Stimulated activated naive B cell treated with anti-CD40 and anti-IgM and Interleukin-4, amounts not matched to agents 10 μg/mL and 1 μg/mL and 100 μg/mL, for 72 hours (primary cell): Measurements from ENCODE around the gene PCDH15.

Experiments
- ATAC-seq, 2 donors: fragments of 150-1000 bp; cut with Tn5 transposase; replicated peaks; 2 replicates each; pipeline ENCODE4 v1.10.0; 2021; ENCODE audit warnings: moderate library complexity in 1 of 2
- DNase-seq: peaks from one replicate; pipeline ENCODE4 v3.0.0; 2021
- H3K27ac Mint-ChIP-seq: one replicate; pipeline ENCODE4 v1.8.0; 2022; ENCODE audit warnings: mild to moderate bottlenecking, mixed read lengths
- H3K27me3 Mint-ChIP-seq, 2 donors: one replicate each; pipeline ENCODE4 v1.8.0; 2022; ENCODE audit warnings: mixed read lengths in 2 of 2
- H3K36me3 Mint-ChIP-seq, 2 donors: one replicate each; pipeline ENCODE4 v1.8.0; 2022; ENCODE audit warnings: mixed read lengths in 2 of 2, mild to moderate bottlenecking in 1 of 2
- H3K4me1 Mint-ChIP-seq, 2 donors: one replicate each; pipeline ENCODE4 v1.8.0; 2022; ENCODE audit warnings: mixed read lengths in 2 of 2, mild to moderate bottlenecking in 1 of 2
- H3K4me3 Mint-ChIP-seq, 2 donors: one replicate each; pipeline ENCODE4 v1.8.0; 2022; ENCODE audit warnings: mild to moderate bottlenecking in 2 of 2, mixed read lengths in 2 of 2, moderate library complexity in 1 of 2
- H3K9me3 Mint-ChIP-seq, 2 donors: one replicate each; pipeline ENCODE4 v1.8.0; 2022; ENCODE audit warnings: mixed read lengths in 2 of 2, mild to moderate bottlenecking in 1 of 2

PCDH15 gene

DNA sequence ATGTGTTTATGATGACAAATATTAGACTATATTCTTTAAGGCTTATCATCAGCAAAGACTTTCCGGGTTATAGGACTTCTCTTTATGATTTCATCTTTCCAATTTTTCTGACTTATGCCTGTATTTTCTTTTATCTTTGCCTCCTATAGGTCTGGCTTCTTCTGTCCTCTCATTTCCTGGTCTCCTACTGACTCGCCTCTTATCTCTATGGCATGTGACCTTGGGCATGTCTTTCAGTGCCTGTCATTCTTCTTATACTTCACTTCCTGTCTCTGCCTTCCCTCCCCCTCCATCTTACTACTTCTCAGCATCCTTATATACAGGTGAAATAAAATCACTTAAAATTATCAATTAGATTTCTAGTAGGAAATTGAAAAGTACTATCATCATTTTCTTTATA, 42.2 kb downstream of the PCDH15 start:
- DNase-seq: no peak
- H3K9me3 Mint-ChIP-seq: peaks cover 0 to 1% of the 10 kb centered on the region in 2 donors
- no peaks in the 10 kb centered on the region for H3K36me3 Mint-ChIP-seq
- no peaks in the 10 kb centered on the region for H3K4me1 Mint-ChIP-seq
- H3K27me3 Mint-ChIP-seq: no peaks in the 10 kb centered on the region
- H3K27ac Mint-ChIP-seq: no peak overlapping the region
- no peak overlapping the region for H3K4me3 Mint-ChIP-seq
- ATAC-seq: no peak

DNA sequence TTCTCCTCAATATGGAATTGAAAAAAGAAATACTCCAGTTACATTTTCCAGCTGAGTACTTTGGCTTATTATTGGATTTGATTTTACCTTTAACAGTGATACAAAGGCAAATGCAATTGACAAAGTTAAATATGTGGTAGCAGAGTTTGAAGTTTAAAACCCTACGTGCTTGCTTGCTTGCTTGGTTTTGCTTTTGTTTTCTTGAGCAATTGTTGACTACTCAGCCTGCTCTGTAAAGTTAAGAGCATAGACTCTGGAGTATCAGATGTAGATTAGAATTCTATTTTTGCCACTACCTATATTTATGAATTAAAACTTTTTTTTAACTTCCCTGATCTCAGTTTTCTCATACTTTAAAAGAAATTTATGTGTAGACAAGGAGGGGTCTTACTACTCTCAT, 51.4 kb downstream of the PCDH15 start:
- H3K27me3 Mint-ChIP-seq: no peaks in the 10 kb centered on the region
- no peak overlapping the region for H3K4me3 Mint-ChIP-seq
- H3K4me1 Mint-ChIP-seq: no peaks in the 10 kb centered on the region
- no peaks in the 10 kb centered on the region for H3K36me3 Mint-ChIP-seq
- H3K27ac Mint-ChIP-seq: no peak overlapping the region
- ATAC-seq (no peak), DNase-seq (no peak)
- peaks cover 2 to 7% of the 10 kb centered on the region in 2 donors for H3K9me3 Mint-ChIP-seq

DNA sequence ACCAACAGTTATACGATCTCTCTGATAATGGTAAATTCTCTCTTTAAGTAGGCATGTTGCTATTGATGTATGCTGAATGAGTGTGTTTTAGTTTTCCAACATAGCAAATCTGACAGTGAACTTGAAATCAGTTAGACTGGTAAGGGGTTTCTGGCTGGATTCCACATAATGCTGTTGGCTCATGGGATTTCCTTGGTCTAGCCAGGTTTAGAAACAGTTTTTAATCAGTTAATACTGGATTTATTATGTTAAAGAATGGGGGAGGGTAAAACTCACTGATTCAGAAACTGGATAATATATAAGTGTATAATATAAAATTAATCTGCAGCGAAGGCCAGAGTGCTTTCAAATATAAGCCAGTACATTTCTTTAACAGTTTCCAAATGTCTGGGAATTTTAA, 55.6 kb downstream of the PCDH15 start:
- H3K27ac Mint-ChIP-seq: no peak overlapping the region
- ATAC-seq (no peak), DNase-seq (no peak)
- no peaks in the 10 kb centered on the region for H3K36me3 Mint-ChIP-seq
- no peaks in the 10 kb centered on the region for H3K4me1 Mint-ChIP-seq
- H3K27me3 Mint-ChIP-seq: no peaks in the 10 kb centered on the region
- peaks cover 4 to 8% of the 10 kb centered on the region in 2 donors for H3K9me3 Mint-ChIP-seq
- H3K4me3 Mint-ChIP-seq: no peak overlapping the region

DNA sequence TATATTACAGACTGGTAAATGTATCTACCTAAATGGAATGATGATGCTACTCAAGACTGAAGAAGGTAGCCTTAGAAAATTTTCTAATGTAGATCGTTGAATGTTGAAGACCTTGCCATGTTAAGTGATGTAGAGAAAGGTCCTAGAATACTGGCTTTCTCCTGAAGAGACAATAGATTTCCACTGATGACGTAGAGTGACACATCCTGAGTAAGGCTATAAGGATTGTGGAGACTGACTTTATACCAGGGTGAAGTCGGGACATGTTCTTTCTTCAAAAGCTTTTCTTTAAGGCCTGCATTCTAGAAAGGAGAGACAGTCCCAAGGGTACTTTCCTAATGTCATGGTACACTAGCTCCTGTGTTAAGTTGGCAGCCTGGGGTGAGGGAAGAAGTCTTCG, 58.6 kb downstream of the PCDH15 start:
- Mint-ChIP-seq H3K4me1 (no peaks in the 10 kb centered on the region), H3K4me3 (no peak overlapping the region), H3K36me3 (no peaks in the 10 kb centered on the region), H3K27ac (no peak overlapping the region), H3K27me3 (no peaks in the 10 kb centered on the region), H3K9me3 (peaks cover 4 to 12% of the 10 kb centered on the region in 2 donors)
- DNase-seq (no peak), ATAC-seq (no peak)

DNA sequence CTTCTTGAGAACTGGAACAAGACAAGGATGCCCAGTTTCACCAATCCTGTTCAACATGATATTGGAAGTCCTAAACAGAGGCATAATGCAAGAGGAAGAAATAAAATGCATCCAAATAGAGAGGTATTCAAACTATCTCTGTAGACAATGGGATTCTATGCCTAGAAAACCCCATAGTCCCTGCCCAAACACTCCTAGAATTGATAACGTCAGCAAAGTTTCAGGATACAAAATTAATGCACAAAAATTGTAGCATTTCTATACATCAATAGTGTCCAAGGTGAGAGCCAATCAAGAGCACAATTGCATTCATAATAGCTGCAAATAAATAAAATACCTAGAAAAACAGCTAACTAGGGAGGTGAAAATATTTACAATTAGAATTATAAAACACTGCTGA, 72.5 kb downstream of the PCDH15 start:
- peaks cover 0 to 4% of the 10 kb centered on the region in 2 donors for H3K9me3 Mint-ChIP-seq
- no peak overlapping the region for H3K27ac Mint-ChIP-seq
- no peak overlapping the region for H3K4me3 Mint-ChIP-seq
- ATAC-seq (no peak), DNase-seq (no peak)
- no peaks in the 10 kb centered on the region for H3K36me3 Mint-ChIP-seq
- no peaks in the 10 kb centered on the region for H3K27me3 Mint-ChIP-seq
- no peaks in the 10 kb centered on the region for H3K4me1 Mint-ChIP-seq

DNA sequence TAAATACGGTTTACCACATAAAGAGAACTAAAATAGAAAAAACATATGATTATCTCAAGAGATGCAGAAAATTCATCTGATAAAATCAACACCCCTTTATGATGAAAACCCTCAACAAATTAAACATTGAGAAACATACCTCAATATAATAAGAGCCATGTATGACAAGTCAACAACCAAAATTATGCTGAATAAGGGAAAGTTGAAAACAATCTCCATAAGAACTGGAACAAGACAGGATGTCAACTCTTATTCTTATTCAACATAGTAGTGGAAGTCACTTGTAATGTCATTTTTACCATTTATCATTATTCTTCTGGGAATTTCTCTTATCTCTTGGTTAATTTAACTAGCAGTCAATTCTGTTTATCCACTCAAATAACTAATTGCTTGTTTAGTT, 79.0 kb downstream of the PCDH15 start:
- no peaks in the 10 kb centered on the region for H3K36me3 Mint-ChIP-seq
- H3K9me3 Mint-ChIP-seq: peaks cover 3 to 6% of the 10 kb centered on the region in 2 donors
- no peak overlapping the region for H3K27ac Mint-ChIP-seq
- H3K4me1 Mint-ChIP-seq: no peaks in the 10 kb centered on the region
- DNase-seq (no peak), ATAC-seq (no peak)
- no peaks in the 10 kb centered on the region for H3K27me3 Mint-ChIP-seq
- no peak overlapping the region for H3K4me3 Mint-ChIP-seq

DNA sequence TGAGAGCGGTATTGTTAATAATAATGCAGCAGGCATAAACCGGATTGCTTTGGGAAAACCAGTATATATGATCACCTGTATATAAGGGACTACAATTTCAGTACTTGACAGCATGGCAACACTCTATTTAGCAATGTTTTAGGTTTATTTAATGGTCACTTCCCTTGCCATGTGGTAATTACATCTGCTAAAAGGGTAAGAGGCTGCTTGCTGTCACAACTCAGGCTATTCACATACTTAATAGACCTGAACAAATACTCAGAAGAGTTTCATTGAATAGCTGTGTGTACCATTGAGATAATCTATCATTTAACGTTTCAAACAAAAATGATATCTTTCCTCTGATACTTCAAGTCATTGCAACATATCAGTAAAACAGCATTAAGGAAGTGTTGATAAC, 90.1 kb downstream of the PCDH15 start:
- Mint-ChIP-seq H3K4me3 (no peak overlapping the region), H3K27me3 (no peaks in the 10 kb centered on the region), H3K4me1 (no peaks in the 10 kb centered on the region), H3K9me3 (no peaks in the 10 kb centered on the region), H3K27ac (no peak overlapping the region), H3K36me3 (no peaks in the 10 kb centered on the region)
- no peak for ATAC-seq
- no peak for DNase-seq

DNA sequence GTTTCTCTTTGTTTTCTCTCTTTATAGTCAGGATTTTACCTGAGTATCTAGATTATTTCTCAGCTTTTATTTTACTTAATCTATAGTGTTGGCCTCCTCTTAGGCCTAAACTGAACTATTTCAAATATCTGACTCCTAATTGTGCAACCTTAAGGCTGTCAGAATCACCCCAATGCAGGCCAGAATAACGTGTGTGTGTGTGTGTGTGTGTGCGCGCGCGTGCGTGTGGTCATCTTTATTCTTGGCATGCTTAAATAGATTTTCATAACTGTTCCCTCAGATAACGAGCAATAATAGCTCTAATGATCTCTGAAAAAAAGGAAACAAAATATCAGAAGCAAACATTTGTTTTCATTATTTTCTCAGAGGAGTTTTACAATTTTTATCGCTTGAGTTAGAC, 92.4 kb downstream of the PCDH15 start:
- H3K27me3 Mint-ChIP-seq: no peaks in the 10 kb centered on the region
- no peaks in the 10 kb centered on the region for H3K4me1 Mint-ChIP-seq
- DNase-seq: no peak
- peaks cover 0 to 2% of the 10 kb centered on the region in 2 donors for H3K9me3 Mint-ChIP-seq
- no peak overlapping the region for H3K4me3 Mint-ChIP-seq
- no peak for ATAC-seq
- no peaks in the 10 kb centered on the region for H3K36me3 Mint-ChIP-seq
- no peak overlapping the region for H3K27ac Mint-ChIP-seq

DNA sequence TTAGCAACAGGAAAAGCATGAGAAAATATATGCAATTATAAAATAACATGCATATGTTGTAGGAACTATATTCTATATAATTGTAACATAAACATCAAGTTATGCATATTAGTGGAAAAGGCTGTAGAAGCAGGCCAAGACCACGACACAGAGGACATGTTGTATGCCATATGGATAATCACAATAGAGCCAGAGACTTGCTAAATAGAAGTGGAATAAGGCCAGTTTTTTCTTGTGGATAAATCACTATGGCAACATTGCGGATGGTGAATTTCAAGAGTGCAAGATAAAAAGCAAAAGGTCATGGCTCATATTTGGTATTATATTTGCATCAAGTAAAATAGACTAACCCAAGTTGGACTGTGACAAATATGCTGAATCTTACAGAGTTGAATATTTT, 93.0 kb downstream of the PCDH15 start:
- no peaks in the 10 kb centered on the region for H3K4me1 Mint-ChIP-seq
- H3K27me3 Mint-ChIP-seq: no peaks in the 10 kb centered on the region
- no peak overlapping the region for H3K27ac Mint-ChIP-seq
- H3K9me3 Mint-ChIP-seq: peaks cover 0 to 2% of the 10 kb centered on the region in 2 donors
- H3K36me3 Mint-ChIP-seq: no peaks in the 10 kb centered on the region
- no peak overlapping the region for H3K4me3 Mint-ChIP-seq
- ATAC-seq (no peak), DNase-seq (no peak)

DNA sequence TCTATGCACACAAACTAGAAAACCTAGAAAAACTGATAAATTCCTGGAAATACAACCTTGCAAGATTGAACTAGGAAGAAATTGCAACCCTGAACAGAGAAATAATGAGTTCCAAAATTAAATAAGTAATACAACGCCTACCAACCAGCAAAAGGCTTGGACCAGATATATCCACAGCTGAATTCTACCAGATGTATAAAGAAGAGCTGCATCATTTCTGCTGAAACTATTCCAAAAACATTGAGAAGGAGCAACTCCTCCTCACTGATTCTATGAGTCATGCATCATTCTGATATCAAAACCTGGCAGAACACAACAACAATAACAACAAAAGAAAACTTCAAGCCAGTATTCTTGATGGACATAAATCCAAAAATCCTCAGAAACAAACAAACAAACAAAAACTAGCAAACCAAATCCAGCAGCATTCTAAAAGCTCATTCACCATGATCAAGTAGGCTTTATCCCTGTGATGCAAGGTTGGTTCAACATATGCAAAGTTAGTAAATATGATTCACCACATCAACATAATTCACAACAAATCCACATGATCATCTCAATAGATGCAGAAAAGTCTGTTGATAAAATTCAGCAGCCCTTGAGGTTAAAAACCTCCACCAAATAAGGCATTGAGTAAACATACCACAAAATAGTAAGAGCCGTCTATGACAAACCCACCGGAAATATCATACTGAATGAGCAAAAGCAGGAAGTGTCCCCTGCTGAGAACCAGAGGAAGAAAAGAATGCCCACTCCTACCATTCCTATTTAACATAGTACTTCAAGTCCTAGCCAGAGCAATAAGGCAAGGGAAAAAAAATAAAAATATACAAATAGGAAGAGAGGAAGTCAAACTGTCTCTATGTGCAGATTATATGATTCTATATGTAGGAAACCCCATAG, 98.2 kb downstream of the PCDH15 start:
- no peak for DNase-seq

DNA sequence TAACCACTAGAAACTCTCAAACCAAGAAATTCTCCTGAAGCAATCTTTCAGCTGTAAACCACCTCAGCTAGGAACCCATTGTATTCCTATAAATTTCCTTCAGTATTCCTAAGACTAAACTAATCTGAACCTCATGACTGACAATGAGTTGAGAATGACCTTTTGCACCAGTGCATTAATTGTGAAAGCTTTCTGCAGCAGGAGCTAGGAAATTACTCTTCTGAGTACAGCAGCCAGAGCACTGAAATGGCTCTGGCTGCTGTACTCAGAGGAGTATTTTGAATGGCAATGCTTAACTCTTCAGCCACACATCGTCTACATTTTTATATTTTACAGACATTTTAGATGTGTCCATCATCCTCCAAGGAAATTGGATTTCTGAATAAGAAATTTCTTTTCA, 109.7 kb downstream of the PCDH15 start:
- DNase-seq (no peak), ATAC-seq (no peak)
- no peaks in the 10 kb centered on the region for H3K4me1 Mint-ChIP-seq
- H3K4me3 Mint-ChIP-seq: no peak overlapping the region
- H3K27me3 Mint-ChIP-seq: no peaks in the 10 kb centered on the region
- no peaks in the 10 kb centered on the region for H3K36me3 Mint-ChIP-seq
- H3K9me3 Mint-ChIP-seq: no peaks in the 10 kb centered on the region
- no peak overlapping the region for H3K27ac Mint-ChIP-seq

More for the DNA sequence above, 98.2 kb downstream of the PCDH15 start:
- no peaks in the 10 kb centered on the region for H3K4me1 Mint-ChIP-seq
- H3K27ac Mint-ChIP-seq: no peak overlapping the region
- H3K36me3 Mint-ChIP-seq: no peaks in the 10 kb centered on the region
- no peak overlapping the region for H3K4me3 Mint-ChIP-seq
- H3K9me3 Mint-ChIP-seq: peaks cover 0 to 6% of the 10 kb centered on the region in 2 donors
- ATAC-seq: no peak
- no peaks in the 10 kb centered on the region for H3K27me3 Mint-ChIP-seq

DNA sequence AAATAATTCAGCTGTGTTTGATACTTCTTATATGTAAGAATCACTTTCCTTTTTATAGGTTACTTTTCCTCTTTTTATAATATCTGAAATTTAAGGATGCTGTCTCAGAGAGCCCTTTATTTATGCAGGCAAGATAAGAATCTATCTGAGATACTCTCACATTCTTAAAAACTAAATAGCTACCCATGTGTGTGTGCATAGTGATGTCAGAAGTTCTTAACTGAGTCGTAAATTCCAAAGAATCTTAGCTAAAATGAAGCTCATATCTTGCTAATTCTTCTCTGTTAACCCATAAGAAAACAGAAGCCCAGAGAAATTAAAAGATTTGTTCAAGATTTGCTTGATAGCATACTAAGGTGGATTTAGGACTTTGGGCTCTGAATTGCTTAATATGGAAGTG, 118.5 kb downstream of the PCDH15 start:
- no peaks in the 10 kb centered on the region for H3K4me1 Mint-ChIP-seq
- no peak for ATAC-seq
- H3K27me3 Mint-ChIP-seq: no peaks in the 10 kb centered on the region
- no peak overlapping the region for H3K4me3 Mint-ChIP-seq
- no peak for DNase-seq
- H3K9me3 Mint-ChIP-seq: peaks cover 2 to 9% of the 10 kb centered on the region in 2 donors
- H3K36me3 Mint-ChIP-seq: no peaks in the 10 kb centered on the region
- no peak overlapping the region for H3K27ac Mint-ChIP-seq

DNA sequence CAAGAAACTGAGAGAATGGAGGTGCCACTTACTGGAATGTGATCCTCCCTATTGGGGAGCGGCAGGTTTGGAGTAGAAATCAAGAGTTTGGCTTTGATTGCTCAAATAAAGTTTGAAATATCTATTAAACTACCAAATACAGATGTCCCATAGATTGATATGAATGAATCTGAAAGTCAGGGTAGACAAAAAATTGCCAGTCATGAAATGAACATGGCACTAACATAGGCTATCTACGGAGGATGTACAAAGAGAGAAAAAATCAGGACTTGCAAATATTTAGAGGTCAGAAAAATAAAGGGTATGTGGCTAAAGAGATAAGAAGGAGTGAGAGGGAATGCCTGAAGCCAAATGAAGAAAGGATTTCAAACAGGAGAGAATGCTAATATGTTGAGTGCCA, 119.9 kb downstream of the PCDH15 start:
- DNase-seq (no peak), ATAC-seq (no peak)
- no peaks in the 10 kb centered on the region for H3K36me3 Mint-ChIP-seq
- no peaks in the 10 kb centered on the region for H3K27me3 Mint-ChIP-seq
- no peaks in the 10 kb centered on the region for H3K4me1 Mint-ChIP-seq
- no peak overlapping the region for H3K4me3 Mint-ChIP-seq
- no peak overlapping the region for H3K27ac Mint-ChIP-seq
- H3K9me3 Mint-ChIP-seq: peaks cover 2 to 9% of the 10 kb centered on the region in 2 donors

DNA sequence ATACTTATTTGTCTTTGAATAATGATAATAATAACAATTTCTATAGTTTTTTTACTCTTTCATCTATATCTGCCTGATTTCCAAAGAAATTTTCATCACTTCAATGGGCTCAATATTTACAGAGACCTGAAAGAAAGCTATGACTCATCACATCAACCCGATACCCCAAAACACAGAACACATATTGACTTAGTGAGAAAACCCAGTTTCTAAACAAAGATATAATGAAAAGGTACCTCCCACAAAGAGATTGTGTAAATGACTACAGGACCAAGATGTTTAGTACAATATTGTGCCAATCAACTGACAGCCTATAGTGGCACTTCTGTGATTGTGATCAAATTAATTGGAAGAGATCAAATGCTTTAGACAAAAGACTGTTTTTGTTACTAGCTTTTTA, 133.9 kb downstream of the PCDH15 start:
- Mint-ChIP-seq H3K27ac (no peak overlapping the region), H3K27me3 (no peaks in the 10 kb centered on the region)

DNA sequence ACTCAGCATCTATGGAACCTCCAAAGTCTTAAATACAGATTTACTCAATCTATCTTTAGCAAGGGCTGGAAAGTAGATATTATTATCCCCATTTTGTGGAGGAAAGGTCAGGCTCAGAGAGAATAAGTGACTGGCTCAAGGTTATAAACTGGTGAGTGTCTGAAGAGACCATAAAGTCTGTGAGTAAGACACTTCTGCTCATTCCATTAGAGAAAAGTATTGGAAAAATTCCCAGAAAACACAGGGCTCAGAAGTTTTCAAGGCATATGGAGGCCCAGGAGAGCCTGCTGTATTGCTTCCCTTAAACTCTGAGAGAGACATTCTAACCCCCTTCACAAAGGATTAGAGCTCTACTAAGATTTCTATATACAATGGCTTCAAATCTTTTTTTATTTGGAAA, 134.8 kb downstream of the PCDH15 start:
- ATAC-seq: no peak
- H3K9me3 Mint-ChIP-seq: no peaks in the 10 kb centered on the region
- no peak for DNase-seq
- H3K27ac Mint-ChIP-seq: no peak overlapping the region
- H3K36me3 Mint-ChIP-seq: no peaks in the 10 kb centered on the region
- no peak overlapping the region for H3K4me3 Mint-ChIP-seq
- H3K27me3 Mint-ChIP-seq: no peaks in the 10 kb centered on the region
- H3K4me1 Mint-ChIP-seq: no peaks in the 10 kb centered on the region

More for the DNA sequence above, 133.9 kb downstream of the PCDH15 start:
- H3K4me1 Mint-ChIP-seq: no peaks in the 10 kb centered on the region
- DNase-seq (no peak), ATAC-seq (no peak)
- no peaks in the 10 kb centered on the region for H3K9me3 Mint-ChIP-seq
- no peak overlapping the region for H3K4me3 Mint-ChIP-seq
- H3K36me3 Mint-ChIP-seq: no peaks in the 10 kb centered on the region
